Measurements from ENCODE around the gene LTBP1. TPM values are rescaled to one million over a fixed set of nuclear protein-coding genes. Genes with fewer than 3 reads are reported as not detected.

Gene LTBP1
- total RNA-seq, 1 experiment from 2014 or later, result 28.5 TPM

DNA sequence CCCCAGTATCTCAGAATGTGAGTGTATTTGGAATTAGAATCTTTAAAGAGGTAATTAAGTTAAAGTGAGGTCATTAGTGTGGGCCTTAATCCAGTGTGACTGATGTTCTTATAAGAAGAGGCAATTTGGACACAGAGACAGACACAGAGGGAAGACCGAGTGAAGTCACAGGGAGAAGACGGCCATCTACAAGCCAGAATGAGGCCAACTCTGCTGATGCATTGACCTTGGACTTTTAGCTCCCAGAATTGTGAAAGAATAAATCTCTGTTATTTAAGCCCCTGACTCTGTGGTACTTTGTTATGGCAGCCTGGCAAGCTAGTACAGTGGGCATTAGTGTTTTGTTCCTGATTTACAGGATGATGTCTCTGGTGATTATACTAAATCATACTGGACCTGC, 64.6 kb downstream of the LTBP1 start:
- TF ChIP-seq, protein P1, sequence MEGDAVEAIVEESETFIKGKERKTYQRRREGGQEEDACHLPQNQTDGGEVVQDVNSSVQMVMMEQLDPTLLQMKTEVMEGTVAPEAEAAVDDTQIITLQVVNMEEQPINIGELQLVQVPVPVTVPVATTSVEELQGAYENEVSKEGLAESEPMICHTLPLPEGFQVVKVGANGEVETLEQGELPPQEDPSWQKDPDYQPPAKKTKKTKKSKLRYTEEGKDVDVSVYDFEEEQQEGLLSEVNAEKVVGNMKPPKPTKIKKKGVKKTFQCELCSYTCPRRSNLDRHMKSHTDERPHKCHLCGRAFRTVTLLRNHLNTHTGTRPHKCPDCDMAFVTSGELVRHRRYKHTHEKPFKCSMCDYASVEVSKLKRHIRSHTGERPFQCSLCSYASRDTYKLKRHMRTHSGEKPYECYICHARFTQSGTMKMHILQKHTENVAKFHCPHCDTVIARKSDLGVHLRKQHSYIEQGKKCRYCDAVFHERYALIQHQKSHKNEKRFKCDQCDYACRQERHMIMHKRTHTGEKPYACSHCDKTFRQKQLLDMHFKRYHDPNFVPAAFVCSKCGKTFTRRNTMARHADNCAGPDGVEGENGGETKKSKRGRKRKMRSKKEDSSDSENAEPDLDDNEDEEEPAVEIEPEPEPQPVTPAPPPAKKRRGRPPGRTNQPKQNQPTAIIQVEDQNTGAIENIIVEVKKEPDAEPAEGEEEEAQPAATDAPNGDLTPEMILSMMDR (conservative IDR thresholded peaks at IDR 0.05), result no peak
- WGBS (ENCODE audit: extremely low coverage, insufficient read length, low lambda C conversion rate), result no CpG with 5 or more reads among the region's 2 CpGs
- no peak overlapping the region for H3K27ac Mint-ChIP-seq

More for the DNA sequence above, 64.6 kb downstream of the LTBP1 start:
- Histone ChIP-seq H3K79me2 (ENCODE audit: insufficient read depth, low read length) (no peaks in the 10 kb centered on the region), H2BK12ac (ENCODE audit: insufficient read length, low read depth, low read length) (no peak overlapping the region), H3K9ac (ENCODE audit: extremely low read depth, insufficient read length, low read length) (no peak overlapping the region), H3K14ac (ENCODE audit: insufficient read depth, low read length) (no peak overlapping the region), H3K4me2 (ENCODE audit: insufficient read depth, insufficient read length, low read length) (no peak overlapping the region), H3K23ac (ENCODE audit: insufficient read length, low read depth, low read length) (no peak overlapping the region), H4K8ac (replicated peaks; ENCODE audit: insufficient read length, low read depth, low read length) (no peak overlapping the region), H4K91ac (ENCODE audit: insufficient read length, low read depth, low read length) (no peak overlapping the region), H3T11ph (ENCODE audit: low read length) (no peak overlapping the region), H3K4ac (ENCODE audit: low read depth, low read length) (no peak overlapping the region), H2AFZ (ENCODE audit: low read length) (no peak overlapping the region), H4K20me1 (ENCODE audit: control insufficient read depth, insufficient read depth, insufficient read length) (no peaks in the 10 kb centered on the region), H2BK5ac (ENCODE audit: insufficient read length, low read length) (no peak overlapping the region), H2BK120ac (ENCODE audit: low read depth, low read length, poor library complexity, severe bottlenecking) (no peak overlapping the region), H2BK20ac (ENCODE audit: low read depth, low read length, poor library complexity, severe bottlenecking) (no peak overlapping the region), H3K9me3 (ENCODE audit: control insufficient read depth, low read depth, low read length) (no peaks in the 10 kb centered on the region), H2BK15ac (ENCODE audit: low read depth, low read length) (no peak overlapping the region), H2AK5ac (ENCODE audit: insufficient read length, low read length) (no peak overlapping the region), H3K27me3 (ENCODE audit: insufficient read depth, low read length) (no peaks in the 10 kb centered on the region), H3K27ac (ENCODE audit: insufficient read length, low read depth, low read length) (no peak overlapping the region), H3K23me2 (ENCODE audit: insufficient read length, low read depth, low read length, poor library complexity, severe bottlenecking) (no peaks in the 10 kb centered on the region), H3K4me1 (ENCODE audit: insufficient read depth, low read length) (no peaks in the 10 kb centered on the region), H3K79me1 (ENCODE audit: insufficient read depth, low read depth, low read length, poor library complexity, severe bottlenecking) (no peaks in the 10 kb centered on the region), H3K56ac (ENCODE audit: insufficient read length, low read depth, low read length) (no peak overlapping the region), H3K18ac (ENCODE audit: insufficient read length, low read depth, low read length) (no peak overlapping the region), H4K5ac (ENCODE audit: insufficient read length, low read depth, low read length) (no peak overlapping the region)
- H3K9me3 Mint-ChIP-seq, result no peaks in the 10 kb centered on the region
- H3K4me3 Mint-ChIP-seq, result no peak overlapping the region
- no peak for DNase-seq
- no peaks in the 10 kb centered on the region; a peak in 1 of 7 replicates for H3K36me3 Mint-ChIP-seq (ENCODE audit: insufficient read depth in 1 of 3, low read depth in 3 of 3)
- H3K27me3 Mint-ChIP-seq (ENCODE audit: low read depth), result no peaks in the 10 kb centered on the region
- peaks cover 13% of the 10 kb centered on the region in 2 experiments for H3K4me1 Mint-ChIP-seq
